ENCODE results near the gene ATAD3B. TPM values are rescaled to one million over a fixed set of nuclear protein-coding genes. Genes with fewer than 3 reads are reported as not detected.

Gene ATAD3B
- polyA plus RNA-seq, 2 of the 4 experiments (the other 2 are of a cell fraction): 0.21 to 0.99 TPM

- TF ChIP-seq MYC (IDR thresholded peaks at IDR 0.05; ENCODE audit: borderline replicate concordance, low read length): no peak
- no peak for TF ChIP-seq HOXB5 (CRISPR knock-in tag; IDR thresholded peaks at IDR 0.05)
- no peak for TF ChIP-seq NR3C1 (IDR thresholded peaks at IDR 0.05)
- TF ChIP-seq ZC3H11A (IDR thresholded peaks at IDR 0.05): no peak
- no peak for TF ChIP-seq MAFK (IDR thresholded peaks at IDR 0.05; ENCODE audit: partially characterized antibody)
- TF ChIP-seq, protein P1, sequence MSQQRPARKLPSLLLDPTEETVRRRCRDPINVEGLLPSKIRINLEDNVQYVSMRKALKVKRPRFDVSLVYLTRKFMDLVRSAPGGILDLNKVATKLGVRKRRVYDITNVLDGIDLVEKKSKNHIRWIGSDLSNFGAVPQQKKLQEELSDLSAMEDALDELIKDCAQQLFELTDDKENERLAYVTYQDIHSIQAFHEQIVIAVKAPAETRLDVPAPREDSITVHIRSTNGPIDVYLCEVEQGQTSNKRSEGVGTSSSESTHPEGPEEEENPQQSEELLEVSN (IDR thresholded peaks at IDR 0.05; ENCODE audit: borderline replicate concordance, low read depth): no peak
- TF ChIP-seq POLR2A (IDR thresholded peaks at IDR 0.05; ENCODE audit: low read length): no peak
- TF ChIP-seq JUN (IDR thresholded peaks at IDR 0.05): no peak
- TF ChIP-seq ZFP36 (IDR thresholded peaks at IDR 0.05; ENCODE audit: borderline replicate concordance, partially characterized antibody): no peak
- no peak for TF ChIP-seq KDM5A (IDR thresholded peaks at IDR 0.05)
- no peak for TF ChIP-seq PHF8 (IDR thresholded peaks at IDR 0.05; ENCODE audit: borderline replicate concordance, low read depth)
- TF ChIP-seq MAZ (IDR thresholded peaks at IDR 0.05; ENCODE audit: borderline replicate concordance, low read depth, low read length): no peak
- TF ChIP-seq ZSCAN20 (CRISPR knock-in tag; IDR thresholded peaks at IDR 0.05): no peak
- TF ChIP-seq GATA3 (IDR thresholded peaks at IDR 0.05; ENCODE audit: borderline replicate concordance): no peak
- TF ChIP-seq KDM1A (IDR thresholded peaks at IDR 0.05; ENCODE audit: low read depth): no peak
- no peak for TF ChIP-seq SREBF2 (IDR thresholded peaks at IDR 0.05)
- TF ChIP-seq EHF (CRISPR knock-in tag; IDR thresholded peaks at IDR 0.05): no peak
- TF ChIP-seq EP300 (IDR thresholded peaks at IDR 0.05): no peak
- no peak for TF ChIP-seq EHMT2 (IDR thresholded peaks at IDR 0.05; ENCODE audit: low read depth)
- no peak for FAIRE-seq
- POLR2A ChIA-PET: no interaction called here
Measured at GRCh38 chr1:1537626-1538250, 66.2 kb downstream of the ATAD3B start.

DNA sequence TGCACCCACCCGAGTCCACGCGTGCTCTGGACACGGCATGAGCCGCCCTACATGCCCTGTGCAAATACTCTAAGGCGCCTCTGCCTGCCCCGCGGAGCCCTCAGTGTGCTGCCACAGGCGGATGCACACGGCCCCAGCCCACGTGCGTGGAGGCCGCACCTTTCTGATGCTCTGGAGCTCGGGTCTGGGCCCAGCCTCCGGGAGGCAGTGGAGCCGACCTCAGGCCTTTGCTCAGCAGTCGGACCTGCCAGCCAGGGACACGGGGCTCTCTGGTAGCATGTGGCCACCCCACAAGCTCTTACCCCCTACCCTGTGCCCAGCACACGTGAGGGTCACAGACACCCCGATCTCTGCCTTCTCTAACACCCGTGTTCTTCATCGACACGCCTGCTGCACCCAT is 66.8 kb downstream of the ATAD3B start:
- DNase-seq (ENCODE audit: low read depth in 1 of 2, low spot score in 1 of 2): no peak
- 91% methylated on average over 20 of the region's 23 CpGs for WGBS (ENCODE audit: missing lambda C conversion rate)
- Histone ChIP-seq H3K4me1 (no peaks in the 10 kb centered on the region), H3K9me3 (no peaks in the 10 kb centered on the region), H3K27ac (no peak overlapping the region), H3K4me3 (no peak overlapping the region), H3K4me2 (no peak overlapping the region)
- ChIA-PET POLR2A (no interaction called here), CTCF (no interaction called here)
- no peak for ATAC-seq
- TF ChIP-seq PHF8 (IDR thresholded peaks at IDR 0.05; ENCODE audit: borderline replicate concordance, low read depth) (no peak), NFE2L2 (conservative IDR thresholded peaks at IDR 0.05; ENCODE audit: low read length) (no peak)
- no peak for FAIRE-seq

More at GRCh38 chr1:1537626-1538250, 66.2 kb downstream of the ATAD3B start:
- WGBS (ENCODE audit: missing lambda C conversion rate): 97% methylated on average over 22 of the region's 32 CpGs
- no peak overlapping the region for H3K4me3 ChIP-seq
- no peaks in the 10 kb centered on the region for H3K9me3 ChIP-seq
- CTCF ChIA-PET: no interaction called here
- H3K4me2 ChIP-seq: no peak overlapping the region
- ATAC-seq (no peak), DNase-seq (ENCODE audit: low read depth in 1 of 2, low spot score in 1 of 2) (no peak)
- no peaks in the 10 kb centered on the region for H3K4me1 ChIP-seq
- no peak overlapping the region for H3K27ac ChIP-seq

DNA sequence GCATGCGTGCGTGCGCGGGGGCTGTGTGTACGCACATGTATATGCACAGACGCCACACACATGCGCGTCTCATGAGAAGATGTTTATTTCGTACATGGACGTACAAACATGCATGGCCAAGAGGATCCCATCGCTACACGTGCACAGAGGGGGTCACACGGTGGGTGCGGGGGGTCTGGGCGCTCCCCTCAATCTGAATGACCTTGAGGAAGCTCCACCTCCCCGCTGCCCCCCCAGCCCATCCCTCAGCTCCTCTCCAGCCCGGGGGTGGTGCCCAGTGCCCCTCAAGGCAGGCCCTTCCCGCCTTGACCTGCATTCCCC is 67.4 kb downstream of the ATAD3B start:
- 94% methylated on average over 17 of the region's 18 CpGs for whole genome bisulfite sequencing (ENCODE audit: missing lambda C conversion rate)
- TF ChIP-seq REST (IDR thresholded peaks at IDR 0.05): no peak
- TF ChIP-seq TP53 (CRISPR knock-in tag; IDR thresholded peaks at IDR 0.05): no peak
- TF ChIP-seq SMC3 (IDR thresholded peaks at IDR 0.05): no peak
- TF ChIP-seq GATA3 (IDR thresholded peaks at IDR 0.05; ENCODE audit: borderline replicate concordance): no peak
- no peak for TF ChIP-seq SREBF2 (IDR thresholded peaks at IDR 0.05)
- TF ChIP-seq ZC3H11A (IDR thresholded peaks at IDR 0.05): no peak
- TF ChIP-seq CEBPB (IDR thresholded peaks at IDR 0.05): no peak
- no peak for TF ChIP-seq HDAC2 (IDR thresholded peaks at IDR 0.05)
- no peak for TF ChIP-seq CBX2 (IDR thresholded peaks at IDR 0.05; ENCODE audit: borderline replicate concordance, low read depth)
- no peak for TF ChIP-seq NPAS2 (CRISPR knock-in tag; IDR thresholded peaks at IDR 0.05; ENCODE audit: borderline replicate concordance)
- TF ChIP-seq, protein P2, sequence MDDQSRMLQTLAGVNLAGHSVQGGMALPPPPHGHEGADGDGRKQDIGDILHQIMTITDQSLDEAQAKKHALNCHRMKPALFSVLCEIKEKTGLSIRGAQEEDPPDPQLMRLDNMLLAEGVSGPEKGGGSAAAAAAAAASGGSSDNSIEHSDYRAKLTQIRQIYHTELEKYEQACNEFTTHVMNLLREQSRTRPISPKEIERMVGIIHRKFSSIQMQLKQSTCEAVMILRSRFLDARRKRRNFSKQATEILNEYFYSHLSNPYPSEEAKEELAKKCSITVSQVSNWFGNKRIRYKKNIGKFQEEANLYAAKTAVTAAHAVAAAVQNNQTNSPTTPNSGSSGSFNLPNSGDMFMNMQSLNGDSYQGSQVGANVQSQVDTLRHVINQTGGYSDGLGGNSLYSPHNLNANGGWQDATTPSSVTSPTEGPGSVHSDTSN (IDR thresholded peaks at IDR 0.05): no peak
- TF ChIP-seq FOSL2 (IDR thresholded peaks at IDR 0.05): no peak
- no peak for TF ChIP-seq FOSL2 (CRISPR knock-in tag; IDR thresholded peaks at IDR 0.05)
- TF ChIP-seq POLR2A (IDR thresholded peaks at IDR 0.05; ENCODE audit: low read length): no peak
- TF ChIP-seq HOXA7 (CRISPR knock-in tag; IDR thresholded peaks at IDR 0.05): no peak
- no peak for TF ChIP-seq ESRRA (IDR thresholded peaks at IDR 0.05; ENCODE audit: borderline replicate concordance, low read length)
- FAIRE-seq: no peak
- Histone ChIP-seq H3K27ac (no peak overlapping the region), H3K4me2 (no peak overlapping the region), H3K4me3 (no peak overlapping the region), H3K4me1 (no peaks in the 10 kb centered on the region), H3K9me3 (no peaks in the 10 kb centered on the region)
- ChIA-PET POLR2A (no interaction called here), CTCF (no interaction called here)
- DNase-seq (ENCODE audit: low read depth in 1 of 2, low spot score in 1 of 2): no peak
- ATAC-seq: no peak
